ENCODE measurements around the gene TMEM131. TPM values are rescaled to one million over a fixed set of nuclear protein-coding genes. Genes with fewer than 3 reads are reported as not detected.

The TMEM131 gene
- total RNA-seq, 1 donor from 2014 or later, result 36.6 TPM

- H3K4me1 Mint-ChIP-seq (ENCODE audit: low read depth, unreplicated experiment), result no peaks in the 10 kb centered on the region
- peaks cover 8% of the 10 kb centered on the region for H3K36me3 Mint-ChIP-seq (ENCODE audit: unreplicated experiment)
- no peak for TF ChIP-seq CTCF (IDR thresholded peaks at IDR 0.05; ENCODE audit: partially characterized antibody, unreplicated experiment)
- H3K27me3 Mint-ChIP-seq (ENCODE audit: unreplicated experiment), result peaks cover 4% of the 10 kb centered on the region
- H3K4me3 Mint-ChIP-seq (ENCODE audit: unreplicated experiment), result no peak overlapping the region
- H3K9me3 Mint-ChIP-seq (ENCODE audit: unreplicated experiment), result peaks cover 4% of the 10 kb centered on the region
- no peak overlapping the region for H3K27ac Mint-ChIP-seq (ENCODE audit: unreplicated experiment)
- no peak for DNase-seq
Observed at GRCh38 chr2:97760480-97761049, 235.2 kb downstream of the TMEM131 start.

- H3K4me3 Mint-ChIP-seq (ENCODE audit: unreplicated experiment), result no peak overlapping the region
- TF ChIP-seq CTCF (IDR thresholded peaks at IDR 0.05; ENCODE audit: partially characterized antibody, unreplicated experiment), result no peak
- no peak overlapping the region for H3K27ac Mint-ChIP-seq (ENCODE audit: unreplicated experiment)
- H3K9me3 Mint-ChIP-seq (ENCODE audit: unreplicated experiment), result peaks cover 4% of the 10 kb centered on the region
- no peaks in the 10 kb centered on the region for H3K4me1 Mint-ChIP-seq (ENCODE audit: low read depth, unreplicated experiment)
- peaks cover 4% of the 10 kb centered on the region for H3K27me3 Mint-ChIP-seq (ENCODE audit: unreplicated experiment)
- no peak for DNase-seq
- H3K36me3 Mint-ChIP-seq (ENCODE audit: unreplicated experiment), result peaks cover 3% of the 10 kb centered on the region
Observed at GRCh38 chr2:97759727-97760407, 235.9 kb downstream of the TMEM131 start.

GRCh38 chr2:97758131-97758705 lies 237.5 kb downstream of the TMEM131 start:
- TF ChIP-seq CTCF (IDR thresholded peaks at IDR 0.05; ENCODE audit: partially characterized antibody, unreplicated experiment), result no peak
- Mint-ChIP-seq H3K4me1 (ENCODE audit: low read depth, unreplicated experiment) (no peaks in the 10 kb centered on the region), H3K4me3 (ENCODE audit: unreplicated experiment) (no peak overlapping the region), H3K27me3 (ENCODE audit: unreplicated experiment) (peaks cover 4% of the 10 kb centered on the region), H3K9me3 (ENCODE audit: unreplicated experiment) (peaks cover 2% of the 10 kb centered on the region), H3K27ac (ENCODE audit: unreplicated experiment) (no peak overlapping the region), H3K36me3 (ENCODE audit: unreplicated experiment) (no peaks in the 10 kb centered on the region)
- no peak for DNase-seq

GRCh38 chr2:97757062-97757461 lies 238.7 kb downstream of the TMEM131 start:
- no peak for TF ChIP-seq CTCF (IDR thresholded peaks at IDR 0.05; ENCODE audit: partially characterized antibody, unreplicated experiment)
- peaks cover under 1% of the 10 kb centered on the region for H3K9me3 Mint-ChIP-seq (ENCODE audit: unreplicated experiment)
- H3K36me3 Mint-ChIP-seq (ENCODE audit: unreplicated experiment), result no peaks in the 10 kb centered on the region
- no peak overlapping the region for H3K4me3 Mint-ChIP-seq (ENCODE audit: unreplicated experiment)
- DNase-seq, result no peak
- H3K27ac Mint-ChIP-seq (ENCODE audit: unreplicated experiment), result no peak overlapping the region
- H3K27me3 Mint-ChIP-seq (ENCODE audit: unreplicated experiment), result peaks cover 4% of the 10 kb centered on the region
- peaks cover under 1% of the 10 kb centered on the region for H3K4me1 Mint-ChIP-seq (ENCODE audit: low read depth, unreplicated experiment)

- H3K4me3 Mint-ChIP-seq (ENCODE audit: unreplicated experiment), result no peak overlapping the region
- no peak for TF ChIP-seq CTCF (IDR thresholded peaks at IDR 0.05; ENCODE audit: partially characterized antibody, unreplicated experiment)
- H3K27me3 Mint-ChIP-seq (ENCODE audit: unreplicated experiment), result peaks cover 6% of the 10 kb centered on the region
- no peaks in the 10 kb centered on the region for H3K9me3 Mint-ChIP-seq (ENCODE audit: unreplicated experiment)
- no peak for DNase-seq
- H3K36me3 Mint-ChIP-seq (ENCODE audit: unreplicated experiment), result no peaks in the 10 kb centered on the region
- peaks cover 3% of the 10 kb centered on the region for H3K4me1 Mint-ChIP-seq (ENCODE audit: low read depth, unreplicated experiment)
- H3K27ac Mint-ChIP-seq (ENCODE audit: unreplicated experiment), result no peak overlapping the region
Observed at GRCh38 chr2:97755491-97755890, 240.3 kb downstream of the TMEM131 start.
